Loucy (cell line): ENCODE results near the gene CNTN5.

ENCODE experiments used
- H2AFZ ChIP-seq: fragments of 200-600 bp; sonication (generic); 2 replicates; pipeline ENCODE4 v1.6.0; 2016; ENCODE audit warnings: antibody characterized with exemption, mild to moderate bottlenecking, low read length, moderate library complexity
- H3F3A ChIP-seq: fragments of 200-600 bp; 2 replicates; pipeline ENCODE4 v1.6.0; 2016; ENCODE audit warnings: antibody characterized with exemption, low read depth, mild to moderate bottlenecking
- H3K27me3 ChIP-seq: fragments of 200-600 bp; sonication (generic); 2 replicates; pipeline ENCODE4 v1.6.1; 2014; ENCODE audit warnings: low read length, mild to moderate bottlenecking; ENCODE audit not compliant: insufficient read depth, poor library complexity, severe bottlenecking
- H3K36me3 ChIP-seq: fragments of 200-600 bp; sonication (generic); 2 replicates; pipeline ENCODE4 v1.6.1; 2016; ENCODE audit warnings: low read length; ENCODE audit not compliant: insufficient read depth
- H3K4me1 ChIP-seq: fragments of 200-600 bp; sonication (generic); 2 replicates; pipeline ENCODE4 v1.5.1; 2014; ENCODE audit warnings: low read length, mild to moderate bottlenecking; ENCODE audit not compliant: insufficient read depth, poor library complexity, severe bottlenecking
- H3K4me2 ChIP-seq: fragments of 200-600 bp; sonication (generic); 2 replicates; pipeline ENCODE4 v1.6.0; 2014; ENCODE audit warnings: antibody characterized with exemption, low read length, low read depth, mild to moderate bottlenecking; ENCODE audit not compliant: poor library complexity, severe bottlenecking
- H3K4me3 ChIP-seq: fragments of 200-600 bp; sonication (generic); 2 replicates; pipeline ENCODE4 v1.5.1; 2014; ENCODE audit warnings: low read length, mild to moderate bottlenecking, mixed read lengths; ENCODE audit not compliant: poor library complexity, severe bottlenecking
- H3K79me2 ChIP-seq: fragments of 200-600 bp; sonication (generic); 2 replicates; pipeline ENCODE4 v1.6.1; 2014; ENCODE audit warnings: low read length; ENCODE audit not compliant: insufficient read depth
- H3K9ac ChIP-seq: fragments of 200-600 bp; sonication (generic); 2 replicates; pipeline ENCODE4 v1.6.0; 2014; ENCODE audit warnings: mild to moderate bottlenecking, low read depth, low read length, moderate library complexity; ENCODE audit not compliant: poor library complexity, severe bottlenecking
- H3K9me2 ChIP-seq: fragments of 200-600 bp; sonication (generic); replicated peaks from 2 replicates; pipeline ENCODE4 v1.6.1; 2016; ENCODE audit warnings: low read depth, low read length, mixed read lengths
- H3K9me3 ChIP-seq: fragments of 200-600 bp; sonication (generic); 2 replicates; pipeline ENCODE4 v1.6.1; 2014; ENCODE audit warnings: mild to moderate bottlenecking, antibody characterized with exemption, low read length, low read depth; ENCODE audit not compliant: insufficient read depth
- H4K20me1 ChIP-seq: fragments of 200-600 bp; sonication (generic); 2 replicates; pipeline ENCODE4 v1.6.0; 2014; ENCODE audit warnings: antibody characterized with exemption, low read length, mild to moderate bottlenecking; ENCODE audit not compliant: insufficient read depth, poor library complexity, severe bottlenecking
- CTCF ChIP-seq: fragments of 200-600 bp; sonication (generic); conservative IDR thresholded peaks from 2 replicates; pipeline ENCODE4 v1.5.1; 2014; ENCODE audit warnings: mild to moderate bottlenecking, antibody characterized with exemption, low read length
- EZH2phosphoT487 ChIP-seq: fragments of 200-600 bp; IDR thresholded peaks from 2 replicates; pipeline ENCODE4 v1.6.1; 2018; ENCODE audit warnings: antibody characterized with exemption, mild to moderate bottlenecking, moderate library complexity, borderline replicate concordance

Gene CNTN5

GRCh38 chr11:99446400-99446799 lies 425.7 kb downstream of the CNTN5 start:
- H3K36me3 ChIP-seq: no peaks in the 10 kb centered on the region
- H2AFZ ChIP-seq: no peak overlapping the region
- no peak overlapping the region for H3K9ac ChIP-seq
- H3K9me3 ChIP-seq: no peaks in the 10 kb centered on the region
- no peaks in the 10 kb centered on the region for H3F3A ChIP-seq
- H3K9me2 ChIP-seq: no peaks in the 10 kb centered on the region
- H3K27me3 ChIP-seq: no peaks in the 10 kb centered on the region
- H3K4me2 ChIP-seq: no peak overlapping the region
- H3K4me1 ChIP-seq: no peaks in the 10 kb centered on the region
- H3K4me3 ChIP-seq: no peak overlapping the region
- no peaks in the 10 kb centered on the region for H4K20me1 ChIP-seq
- no peak for TF ChIP-seq EZH2phosphoT487
- TF ChIP-seq CTCF: no peak
- H3K79me2 ChIP-seq: no peaks in the 10 kb centered on the region

- TF ChIP-seq EZH2phosphoT487 (no peak), CTCF (no peak)
- no peaks in the 10 kb centered on the region for H3K79me2 ChIP-seq
- H3K27me3 ChIP-seq: no peaks in the 10 kb centered on the region
- H3K4me3 ChIP-seq: no peak overlapping the region
- no peaks in the 10 kb centered on the region for H3K4me1 ChIP-seq
- no peaks in the 10 kb centered on the region for H3F3A ChIP-seq
- no peak overlapping the region for H2AFZ ChIP-seq
- H4K20me1 ChIP-seq: no peaks in the 10 kb centered on the region
- H3K9ac ChIP-seq: no peak overlapping the region
- no peak overlapping the region for H3K4me2 ChIP-seq
- H3K36me3 ChIP-seq: no peaks in the 10 kb centered on the region
- no peaks in the 10 kb centered on the region for H3K9me2 ChIP-seq
- no peaks in the 10 kb centered on the region for H3K9me3 ChIP-seq
Observed at GRCh38 chr11:99449345-99449744, 428.6 kb downstream of the CNTN5 start.

GRCh38 chr11:99452075-99452474 lies 431.3 kb downstream of the CNTN5 start:
- Histone ChIP-seq H4K20me1 (no peaks in the 10 kb centered on the region), H3K79me2 (no peaks in the 10 kb centered on the region), H3K9me2 (no peaks in the 10 kb centered on the region), H3K4me3 (no peak overlapping the region), H3K9me3 (no peaks in the 10 kb centered on the region), H3F3A (no peaks in the 10 kb centered on the region), H3K4me2 (no peak overlapping the region), H3K4me1 (no peaks in the 10 kb centered on the region), H2AFZ (no peak overlapping the region), H3K9ac (no peak overlapping the region), H3K36me3 (no peaks in the 10 kb centered on the region), H3K27me3 (no peaks in the 10 kb centered on the region)
- no peak for TF ChIP-seq CTCF
